Effector CD4-positive, alpha-beta T cell (primary cell): ENCODE results near the gene ZMIZ1.
"Not testable (repeated sequence)": the region's sequence is repeated elsewhere in the genome, so short reads cannot be mapped to it uniquely, and the experiment has no call there.

Source experiments
- DNase-seq: peaks from one replicate; pipeline ENCODE4 v3.0.0-alpha.2; 2020

Gene ZMIZ1

GRCh38 chr10:79332610-79333315 is 264.0 kb downstream of the ZMIZ1 start:
- not testable (repeated sequence) for DNase-seq

- DNase-seq = no peak
Observed at GRCh38 chr10:79333513-79333912, 264.7 kb downstream of the ZMIZ1 start.

GRCh38 chr10:79334573-79334972 is 265.8 kb downstream of the ZMIZ1 start:
- DNase-seq = no peak

GRCh38 chr10:79335094-79335469 is 266.3 kb downstream of the ZMIZ1 start:
- DNase-seq = no peak

- DNase-seq = no peak
Observed at GRCh38 chr10:79335470-79336235, 266.9 kb downstream of the ZMIZ1 start.

- DNase-seq = no peak
Observed at GRCh38 chr10:79336276-79336675, 267.5 kb downstream of the ZMIZ1 start.

- no peak for DNase-seq
Observed at GRCh38 chr10:79336739-79337138, 268.0 kb downstream of the ZMIZ1 start.

GRCh38 chr10:79337783-79338469 is 269.2 kb downstream of the ZMIZ1 start:
- not testable (repeated sequence) for DNase-seq

GRCh38 chr10:79339266-79339665 is 270.5 kb downstream of the ZMIZ1 start:
- DNase-seq = no peak

- DNase-seq = no peak
Observed at GRCh38 chr10:79340646-79341244, 272.0 kb downstream of the ZMIZ1 start.

GRCh38 chr10:79342295-79342761 is 273.6 kb downstream of the ZMIZ1 start:
- DNase-seq = no peak

GRCh38 chr10:79342811-79343561 is 274.2 kb downstream of the ZMIZ1 start:
- no peak for DNase-seq

- DNase-seq = no peak
Observed at GRCh38 chr10:79344502-79345195, 275.9 kb downstream of the ZMIZ1 start.

- DNase-seq = no peak
Observed at GRCh38 chr10:79345241-79346011, 276.7 kb downstream of the ZMIZ1 start.

- DNase-seq = no peak
Observed at GRCh38 chr10:79346012-79346340, 277.2 kb downstream of the ZMIZ1 start.

GRCh38 chr10:79346388-79347225 is 277.8 kb downstream of the ZMIZ1 start:
- DNase-seq = no peak

GRCh38 chr10:79347226-79347893 is 278.6 kb downstream of the ZMIZ1 start, which contains the start of gene PPIF:
TSS of gene PPIF (plus strand) at chr10:79347469. CDS start at chr10:79347549, 80 bp downstream.
- peak; percentile 90 for DNase-seq

- peak; percentile 51 for DNase-seq
Observed at GRCh38 chr10:79347894-79348639, 279.3 kb downstream of the ZMIZ1 start.

GRCh38 chr10:79348640-79348988 is 279.8 kb downstream of the ZMIZ1 start:
- DNase-seq = no peak
